Keratinocyte (primary cell): Measurements from ENCODE around the gene SETDB1. TPM values are rescaled to one million over a fixed set of nuclear protein-coding genes. Genes with fewer than 3 reads are reported as not detected.

ENCODE experiments used
- DNase-seq: peaks from one replicate; pipeline ENCODE4 v3.0.0-alpha.2; 2011; ENCODE audit warnings: low read depth, missing footprints, low spot score
- FAIRE-seq: peaks from 2 replicates; lab custom pipeline; 2011; peaks lifted over from hg19 to GRCh38; lab: Jason Lieb, UNC
- H2AFZ ChIP-seq: 2 replicates; pipeline ENCODE4 v1.6.0; 2012; ENCODE audit warnings: low read length, control low read depth, inconsistent platforms; ENCODE audit not compliant: control insufficient read depth
- H3K27ac ChIP-seq: 2 replicates; pipeline ENCODE4 v1.5.1; 2011; ENCODE audit warnings: low read length; ENCODE audit not compliant: control insufficient read depth, insufficient read depth
- H3K27me3 ChIP-seq: 3 replicates; pipeline ENCODE4 v1.6.0; 2011; ENCODE audit warnings: low read length; ENCODE audit not compliant: control insufficient read depth, insufficient read depth; ENCODE audit errors: extremely low read depth
- H3K36me3 ChIP-seq, 2 experiments: 2 replicates in 1 of 2; 3 replicates in 1 of 2; pipeline ENCODE4 v1.5.1; 2011; ENCODE audit warnings: low read length in 2 of 2, mild to moderate bottlenecking in 1 of 2; ENCODE audit not compliant: control insufficient read depth in 2 of 2, insufficient read depth in 2 of 2; ENCODE audit errors: extremely low read depth in 1 of 2
- H3K4me1 ChIP-seq: 3 replicates; pipeline ENCODE4 v1.5.1; 2011; ENCODE audit warnings: low read length; ENCODE audit not compliant: control insufficient read depth, insufficient read depth; ENCODE audit errors: extremely low read depth
- H3K4me2 ChIP-seq: 3 replicates; pipeline ENCODE4 v1.6.0; 2011; ENCODE audit warnings: low read depth, low read length; ENCODE audit not compliant: control insufficient read depth, insufficient read depth; ENCODE audit errors: extremely low read depth
- H3K4me3 ChIP-seq, 3 experiments: fragments of 200-600 bp in 1 of 3; sonication (generic) in 1 of 3; 2 replicates in 2 of 3; 3 replicates in 1 of 3; pipeline ENCODE4 v1.5.1; 2011 to 2016; ENCODE audit warnings: low read length in 3 of 3, mild to moderate bottlenecking in 3 of 3, control low read depth in 2 of 3, inconsistent platforms in 1 of 3, low read depth in 1 of 3, mixed read lengths in 1 of 3, mixed run types in 1 of 3, moderate library complexity in 1 of 3; ENCODE audit not compliant: control insufficient read depth in 2 of 3, insufficient read depth in 2 of 3; ENCODE audit errors: extremely low read depth in 1 of 3
- H3K79me2 ChIP-seq: 2 replicates; pipeline ENCODE4 v1.6.0; 2012; ENCODE audit warnings: low read length; ENCODE audit not compliant: control insufficient read depth, insufficient read depth
- H3K9ac ChIP-seq: 3 replicates; pipeline ENCODE4 v1.6.0; 2011; ENCODE audit warnings: low read length; ENCODE audit not compliant: control insufficient read depth, insufficient read depth; ENCODE audit errors: extremely low read depth
- H3K9me1 ChIP-seq: 3 replicates; pipeline ENCODE4 v1.6.0; 2011; ENCODE audit warnings: low read length; ENCODE audit not compliant: control insufficient read depth, insufficient read depth; ENCODE audit errors: extremely low read depth
- H3K9me3 ChIP-seq: 2 replicates; pipeline ENCODE4 v1.5.1; 2012; ENCODE audit warnings: low read depth, low read length; ENCODE audit not compliant: control insufficient read depth
- H4K20me1 ChIP-seq: 3 replicates; pipeline ENCODE4 v1.6.0; 2011; ENCODE audit warnings: low read length; ENCODE audit not compliant: control insufficient read depth, insufficient read depth; ENCODE audit errors: extremely low read depth
- CTCF ChIP-seq, 3 experiments: IDR thresholded peaks in 1 of 3; conservative IDR thresholded peaks in 1 of 3; optimal IDR thresholded peaks in 1 of 3; 2 replicates in 2 of 3; 3 replicates in 1 of 3; pipeline versions ENCODE3 to v1.5.1; 2011; ENCODE audit warnings: low read length in 3 of 3, mild to moderate bottlenecking in 3 of 3, moderate library complexity in 2 of 3, control low read depth in 1 of 3, inconsistent platforms in 1 of 3; ENCODE audit not compliant: insufficient read depth in 2 of 3; ENCODE audit errors: extremely low read depth in 1 of 3
- EZH2 ChIP-seq: IDR thresholded peaks from one replicate; pipeline ENCODE4 v1.6.1; 2012; ENCODE audit warnings: inconsistent platforms, mild to moderate bottlenecking, low read length, moderate library complexity
- dilution Hi-C: fragments of 300-500 bp; cut with MboI; formaldehyde crosslinking; loops from one replicate; pipeline ENCODE4 v1.7.0; 2020; ENCODE audit warnings: low sequenced_read_pairs; ENCODE audit not compliant: extremely low pct_ligation_motif_present
- polyA plus RNA-seq, 5 experiments: library from polyadenylated mRNA; depleted of rRNA in 3 of 5; stranded (reverse) in 3 of 5; stranded (forward) in 1 of 5; unstranded in 1 of 5; fragments of >200 nt; gene quantifications; 1 replicate in 1 of 5; 2 replicates in 3 of 5; 3 replicates in 1 of 5; pipeline versions ENCODE4 v1.2.1 to v1.2.3, GENCODE V29; 2011 to 2012; ENCODE audit warnings: missing spikeins in 2 of 5, low read depth in 1 of 5, low replicate concordance in 1 of 5

The SETDB1 gene
- polyA plus RNA-seq, 1 donor (not counting 4 experiments of a cell fraction or from before 2014, with no cell fraction given): 31.3 TPM

GRCh38 chr1:150905301-150905700, 20.9 kb upstream of the SETDB1 start:
- TF ChIP-seq CTCF (optimal IDR thresholded peaks at IDR 0.05 in 1 of 3, IDR thresholded peaks at IDR 0.05 in 1 of 3, conservative IDR thresholded peaks at IDR 0.05 in 1 of 3; ENCODE audit: extremely low read depth in 1 of 3, insufficient read depth in 2 of 3, low read length in 3 of 3): no peak
- TF ChIP-seq EZH2: no peak
- Histone ChIP-seq H3K9me1 (no peaks in the 10 kb centered on the region), H3K79me2 (no peaks in the 10 kb centered on the region), H3K9me3 (no peaks in the 10 kb centered on the region), H3K4me1 (no peaks in the 10 kb centered on the region), H3K9ac (no peak overlapping the region), H2AFZ (no peak overlapping the region), H3K4me3 (no peak overlapping the region), H4K20me1 (no peaks in the 10 kb centered on the region), H3K36me3 (no peaks in the 10 kb centered on the region), H3K4me2 (no peak overlapping the region), H3K27ac (no peak overlapping the region), H3K27me3 (no peaks in the 10 kb centered on the region)
- DNase-seq (no peak), FAIRE-seq (no peak)
- dilution Hi-C loops: no loop called here

- H4K20me1 ChIP-seq: no peaks in the 10 kb centered on the region
- no peak for DNase-seq
- no peaks in the 10 kb centered on the region for H3K79me2 ChIP-seq
- no peak overlapping the region for H3K27ac ChIP-seq
- H3K27me3 ChIP-seq: no peaks in the 10 kb centered on the region
- FAIRE-seq: no peak
- no peak overlapping the region for H3K9ac ChIP-seq
- no peaks in the 10 kb centered on the region for H3K9me1 ChIP-seq
- H3K4me3 ChIP-seq: no peak overlapping the region
- H3K9me3 ChIP-seq: no peaks in the 10 kb centered on the region
- no peaks in the 10 kb centered on the region for H3K36me3 ChIP-seq
- no peaks in the 10 kb centered on the region for H3K4me1 ChIP-seq
- no peak overlapping the region for H2AFZ ChIP-seq
- dilution Hi-C loops: no loop called here
- no peak overlapping the region for H3K4me2 ChIP-seq
- no peak for TF ChIP-seq EZH2
- TF ChIP-seq CTCF (optimal IDR thresholded peaks at IDR 0.05 in 1 of 3, IDR thresholded peaks at IDR 0.05 in 1 of 3, conservative IDR thresholded peaks at IDR 0.05 in 1 of 3; ENCODE audit: extremely low read depth in 1 of 3, insufficient read depth in 2 of 3, low read length in 3 of 3): no peak
Observed at GRCh38 chr1:150906329-150906728, 19.8 kb upstream of the SETDB1 start.
